Measurements from ENCODE around the gene PPP1R26.

PPP1R26 gene

DNA sequence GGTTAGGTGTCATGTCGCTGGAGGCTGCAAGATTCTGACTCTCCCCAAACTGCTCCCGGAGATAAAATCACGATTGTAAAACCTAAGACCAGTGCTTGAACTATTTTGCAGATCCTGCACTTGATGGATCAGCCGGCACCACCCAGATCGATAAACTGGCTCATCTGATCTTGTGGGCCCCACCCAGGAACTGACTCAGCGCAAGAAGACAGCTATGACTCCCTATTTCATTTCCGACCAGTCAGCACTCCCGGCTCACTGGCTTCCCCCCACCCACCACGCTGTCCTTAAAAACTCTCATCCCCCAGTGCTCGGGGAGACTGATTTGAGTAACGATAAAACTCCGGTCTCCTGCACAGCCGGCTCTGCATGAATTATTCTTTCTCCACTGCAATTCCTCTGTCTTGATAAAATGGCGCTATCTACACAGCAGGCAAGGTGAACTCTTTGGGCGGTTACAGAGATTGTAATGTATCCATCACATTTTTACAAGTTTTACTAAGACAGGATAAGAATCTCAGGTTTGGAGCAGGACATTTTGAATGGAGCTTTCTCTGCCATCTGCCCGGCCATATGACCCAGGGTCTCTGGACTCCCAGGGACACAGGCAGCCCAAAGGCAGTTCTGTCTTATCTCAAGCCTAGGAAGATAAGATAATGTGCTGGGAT is 10.6 kb upstream of the PPP1R26 start:
- peak; percentile 55 for DNase-seq

DNA sequence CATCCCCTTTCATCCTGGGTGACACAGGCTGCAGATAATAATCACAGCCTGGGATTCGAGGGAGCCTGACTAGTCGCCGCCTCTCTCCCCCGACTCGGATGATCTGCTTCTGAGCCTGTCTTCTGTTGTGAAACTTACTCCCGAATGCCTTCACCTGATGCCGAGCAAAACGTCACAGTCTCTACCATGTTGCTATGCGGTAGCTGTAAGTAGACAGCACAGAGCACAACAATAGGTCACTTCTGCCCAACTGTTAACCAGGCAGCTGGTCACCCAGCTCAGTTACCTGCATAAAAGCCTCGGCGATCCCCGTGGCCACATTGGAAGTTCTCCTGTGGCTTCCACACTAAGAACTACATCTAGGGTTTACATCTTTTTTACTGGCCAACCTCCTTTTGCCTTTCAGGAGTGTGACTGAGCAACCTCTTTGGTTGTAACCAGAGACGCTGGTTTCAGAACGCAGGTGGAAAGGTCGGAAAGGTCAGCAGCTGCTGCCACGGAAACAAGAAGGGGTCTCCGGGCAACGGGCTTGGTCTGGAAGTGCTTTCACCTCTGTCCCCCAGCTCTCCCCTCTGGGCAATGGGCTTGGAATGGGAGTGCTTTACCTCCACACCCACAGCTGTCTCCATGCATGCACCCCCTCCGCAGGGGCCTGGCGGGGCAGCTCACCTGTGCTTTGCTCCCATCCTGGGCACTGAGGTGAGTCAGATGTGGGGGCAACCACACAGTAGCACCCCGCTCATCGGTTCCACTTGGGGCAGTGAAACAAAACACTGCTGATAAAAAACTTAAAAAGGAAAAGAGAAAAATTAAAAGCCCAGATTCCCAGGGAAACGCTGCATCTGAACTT is 7.6 kb upstream of the PPP1R26 start:
- DNase-seq: no peak

DNA sequence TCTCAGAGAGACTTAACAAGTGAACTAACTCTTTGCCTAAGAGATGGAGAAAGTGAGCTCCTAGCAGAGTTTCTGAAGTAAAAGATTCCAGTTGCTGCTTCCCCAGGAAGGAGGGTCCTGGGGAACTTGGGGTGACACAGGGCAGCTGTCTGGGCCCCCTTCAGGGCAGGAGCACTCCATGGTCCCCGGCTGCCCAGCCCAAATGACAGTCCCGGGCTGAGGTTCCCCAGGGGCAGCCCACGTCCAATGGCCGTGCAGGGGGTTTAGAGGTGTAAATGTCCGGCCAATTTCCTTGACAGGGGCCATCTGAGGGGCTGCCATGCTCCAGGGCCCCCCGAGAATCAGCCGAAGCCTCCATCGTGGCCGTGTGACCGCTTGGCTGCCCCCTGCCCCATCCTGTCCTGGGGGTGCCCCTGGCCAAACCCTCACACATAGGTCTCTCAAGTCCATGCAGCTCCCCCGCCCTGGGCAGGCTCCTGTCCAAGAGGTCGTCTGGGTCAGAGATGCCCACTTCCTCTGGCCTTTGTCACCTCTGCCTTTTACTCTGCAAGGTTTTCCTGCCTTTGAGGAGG is 5.5 kb upstream of the PPP1R26 start:
- DNase-seq: no peak

DNA sequence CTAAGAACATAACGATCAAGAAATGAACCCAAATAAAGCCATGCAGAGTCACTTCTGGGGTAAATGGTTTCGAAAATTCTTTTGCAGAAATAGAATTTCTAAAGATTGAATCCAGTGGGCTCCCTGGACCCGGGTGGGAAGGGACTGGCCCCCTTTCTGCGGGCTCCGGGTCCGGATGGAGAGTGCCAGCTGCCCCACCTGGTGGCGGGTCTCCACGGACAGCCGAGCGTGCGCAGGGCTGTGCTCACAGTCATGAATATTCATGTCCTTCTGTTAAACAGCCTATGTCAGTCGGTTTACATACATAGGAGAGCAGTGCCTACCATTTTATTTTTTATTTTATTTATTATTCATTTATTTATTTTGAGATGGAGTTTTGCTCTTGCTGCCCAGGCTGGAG is 4.7 kb upstream of the PPP1R26 start:
- peak; percentile 32 for DNase-seq

GRCh38 chr9:135476561-135477355 is 2.8 kb upstream of the PPP1R26 start:
- no peak for DNase-seq

- DNase-seq: no peak
Measured at GRCh38 chr9:135478191-135478590, 1.4 kb upstream of the PPP1R26 start.

DNA sequence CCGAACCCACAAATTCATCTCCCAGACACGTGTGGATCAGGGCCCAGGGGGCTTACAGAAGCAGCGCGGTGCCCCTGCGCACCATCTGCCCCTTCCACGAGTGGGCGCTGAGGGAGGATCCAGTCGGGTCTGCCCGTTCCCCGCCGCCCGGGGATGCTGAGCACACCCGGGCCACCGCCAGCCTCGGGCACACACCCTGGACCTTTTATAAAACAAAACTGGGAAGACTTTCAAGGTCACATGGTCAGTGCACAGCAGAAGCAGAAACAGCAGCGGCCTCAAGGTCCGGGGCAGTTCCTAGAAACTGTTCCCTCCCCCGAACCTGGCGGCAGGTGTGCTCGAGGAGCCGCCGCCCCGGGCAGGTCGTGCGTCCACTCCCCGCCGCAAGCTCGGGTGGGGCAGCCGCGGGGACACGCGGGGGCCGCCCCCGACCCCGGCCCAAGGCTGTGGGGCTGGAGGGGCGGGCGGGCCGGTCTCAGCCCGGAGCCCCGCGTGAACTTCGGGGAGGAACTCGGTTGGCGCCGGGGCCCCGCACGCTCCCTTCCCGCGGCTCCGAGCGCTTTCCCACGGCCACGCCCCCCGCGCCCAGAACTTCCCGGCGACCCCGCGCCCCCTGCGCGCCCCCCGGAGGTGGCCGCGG is 633 bp upstream of the PPP1R26 start:
- DNase-seq: peak; percentile 20

- peak; percentile 15 for DNase-seq
Measured at GRCh38 chr9:135480071-135480939, 723 bp downstream of the PPP1R26 start.

- no peak for DNase-seq
Measured at GRCh38 chr9:135480940-135481310, 1.3 kb downstream of the PPP1R26 start.

- no peak for DNase-seq
Measured at GRCh38 chr9:135482015-135482754, 2.6 kb downstream of the PPP1R26 start.

GRCh38 chr9:135484460-135485277 is 5.1 kb downstream of the PPP1R26 start:
- DNase-seq: no peak

- DNase-seq: no peak
Measured at GRCh38 chr9:135485385-135485784, 5.8 kb downstream of the PPP1R26 start.

DNA sequence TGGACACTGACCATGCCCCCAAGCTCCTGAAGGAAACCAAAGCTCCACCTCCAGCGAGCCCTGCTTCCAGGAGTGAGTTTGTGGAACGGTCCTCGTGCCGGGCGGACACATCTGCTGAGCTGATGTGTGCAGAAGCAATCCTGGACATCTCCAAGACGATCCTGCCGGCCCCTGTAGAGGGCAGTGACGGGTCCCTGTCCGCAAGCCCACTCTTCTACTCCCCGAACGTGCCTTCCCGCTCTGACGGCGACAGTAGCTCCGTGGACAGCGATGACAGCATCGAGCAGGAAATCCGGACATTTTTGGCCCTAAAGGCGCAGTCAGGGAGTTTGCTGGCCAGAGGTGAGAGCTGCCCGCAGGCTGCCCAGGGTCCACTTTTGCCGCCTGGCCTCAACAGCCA is 6.2 kb downstream of the PPP1R26 start:
- no peak for DNase-seq

- no peak for DNase-seq
Measured at GRCh38 chr9:135486267-135487065, 6.9 kb downstream of the PPP1R26 start.

DNA sequence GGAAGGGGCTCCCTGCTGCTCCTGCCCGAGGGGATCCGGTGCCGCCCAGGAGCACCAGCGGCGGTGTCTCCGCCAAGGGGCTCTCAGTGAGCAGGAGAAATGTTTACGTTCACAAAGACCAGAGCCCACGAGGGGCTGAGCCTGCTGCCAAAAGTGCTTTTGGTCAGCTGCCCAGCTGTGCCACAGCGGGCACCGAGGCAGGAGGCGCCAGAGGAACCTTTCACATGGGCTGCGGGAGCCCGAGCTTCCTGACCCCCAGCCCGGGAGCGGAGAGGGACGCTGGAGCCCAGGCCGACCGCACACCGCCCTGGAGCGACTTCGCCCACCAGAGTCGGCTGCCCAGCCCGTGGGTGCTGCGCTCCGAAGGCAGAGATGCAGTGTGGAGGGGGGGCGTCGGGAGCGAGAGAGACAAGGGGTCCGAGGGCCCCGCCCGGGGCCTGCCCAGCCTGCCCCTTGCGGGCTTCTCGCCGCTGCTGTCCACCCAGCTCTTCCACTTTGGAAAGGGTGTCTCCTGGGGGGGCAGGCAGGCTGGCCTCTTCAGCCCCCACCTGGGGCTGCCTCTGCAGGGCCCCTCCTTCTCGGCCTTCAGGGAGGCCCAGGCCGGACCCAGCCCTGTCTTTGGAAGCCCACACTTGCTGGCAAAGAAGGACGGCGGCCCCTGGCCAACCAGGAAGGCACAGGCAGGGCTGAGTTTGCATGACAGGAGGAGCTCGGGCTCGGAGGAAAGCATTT is 7.9 kb downstream of the PPP1R26 start:
- DNase-seq: no peak

- DNase-seq: no peak
Measured at GRCh38 chr9:135488013-135488330, 8.4 kb downstream of the PPP1R26 start.

GRCh38 chr9:135488527-135488926 is 8.9 kb downstream of the PPP1R26 start:
- DNase-seq: no peak

DNA sequence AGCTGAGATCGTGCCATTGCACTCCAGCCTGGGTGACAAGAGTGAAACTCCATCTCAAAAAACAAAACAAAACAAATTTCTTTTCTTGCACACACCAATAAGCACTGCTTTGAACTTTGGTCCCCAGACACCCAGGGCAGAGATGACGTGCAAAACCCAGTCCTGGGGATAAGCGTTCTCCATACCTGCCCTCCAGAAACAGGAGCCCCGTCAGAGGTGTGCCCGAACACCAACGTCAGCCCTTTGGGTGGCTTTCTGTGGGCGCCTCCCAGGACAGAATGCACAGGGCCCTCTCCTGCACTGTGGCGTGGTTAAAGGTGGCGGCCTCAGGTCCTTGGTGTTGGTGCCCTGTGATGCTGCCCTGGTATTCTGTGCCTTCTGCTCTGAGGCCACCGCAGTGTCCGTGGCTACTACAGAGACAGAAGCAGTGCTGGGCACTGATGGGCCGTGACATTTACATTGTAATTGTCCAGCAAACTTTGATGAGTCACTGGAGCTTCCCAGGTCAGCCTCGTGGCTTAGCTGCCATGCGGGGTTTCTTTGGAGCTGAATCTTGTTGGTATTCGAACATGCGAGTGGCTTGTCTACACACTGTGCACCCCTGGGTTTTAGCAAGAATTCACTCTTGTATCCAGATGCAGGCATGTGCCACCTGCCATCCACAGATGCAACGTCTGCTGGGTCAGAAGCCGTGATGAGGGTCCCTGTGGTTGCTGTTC is 9.8 kb downstream of the PPP1R26 start:
- no peak for DNase-seq
